ENCODE measurements around the gene NAT16.

GRCh38 chr7:101173752-101174244, 6.3 kb downstream of the NAT16 start:
- no peak for TF ChIP-seq CTCF (IDR thresholded peaks at IDR 0.05; ENCODE audit: insufficient read depth, low read depth, low read length)
- no peak for TF ChIP-seq EZH2 (IDR thresholded peaks at IDR 0.05; ENCODE audit: insufficient read depth, low read length)

All from astrocyte (in vitro differentiated cells and primary cell).